Nephron progenitor cell (in vitro differentiated cells): ENCODE measurements around the gene SERINC3.
A peak's percentile ranks its signal among the peaks of the same experiment; 100 is the strongest.

ENCODE experiments used
- DNase-seq: peaks from one replicate; pipeline ENCODE4 v3.0.0; 2021
- H3K27ac Mint-ChIP-seq: 2 replicates; pipeline ENCODE4 v1.8.0; 2021; ENCODE audit warnings: mild to moderate bottlenecking, moderate library complexity, mixed read lengths
- H3K27me3 Mint-ChIP-seq: 2 replicates; pipeline ENCODE4 v1.8.0; 2021; ENCODE audit warnings: mild to moderate bottlenecking, low read depth, mixed read lengths; ENCODE audit not compliant: poor library complexity
- H3K36me3 Mint-ChIP-seq: 2 replicates; pipeline ENCODE4 v1.8.0; 2021; ENCODE audit warnings: low read depth, mixed read lengths
- H3K4me1 Mint-ChIP-seq: 2 replicates; pipeline ENCODE4 v1.8.0; 2021; ENCODE audit warnings: mixed read lengths
- H3K4me3 Mint-ChIP-seq: 2 replicates; pipeline ENCODE4 v1.8.0; 2021; ENCODE audit warnings: mild to moderate bottlenecking, moderate library complexity, mixed read lengths
- H3K9me3 Mint-ChIP-seq: 2 replicates; pipeline ENCODE4 v1.8.0; 2021; ENCODE audit warnings: mild to moderate bottlenecking, moderate library complexity, mixed read lengths
- CTCF ChIP-seq: fragments of 200-600 bp; sonication (generic); IDR thresholded peaks from 2 replicates; pipeline ENCODE4 v1.5.0; 2021; ENCODE audit warnings: antibody characterized with exemption

SERINC3 gene

GRCh38 chr20:44504402-44505307, 17.2 kb downstream of the SERINC3 start:
- no peaks in the 10 kb centered on the region for H3K27me3 Mint-ChIP-seq
- TF ChIP-seq CTCF, result no peak
- no peaks in the 10 kb centered on the region for H3K9me3 Mint-ChIP-seq
- no peak overlapping the region for H3K4me3 Mint-ChIP-seq
- DNase-seq, result no peak
- no peak overlapping the region for H3K27ac Mint-ChIP-seq
- H3K4me1 Mint-ChIP-seq, result no peaks in the 10 kb centered on the region
- H3K36me3 Mint-ChIP-seq, result peaks cover 59% of the 10 kb centered on the region

DNA sequence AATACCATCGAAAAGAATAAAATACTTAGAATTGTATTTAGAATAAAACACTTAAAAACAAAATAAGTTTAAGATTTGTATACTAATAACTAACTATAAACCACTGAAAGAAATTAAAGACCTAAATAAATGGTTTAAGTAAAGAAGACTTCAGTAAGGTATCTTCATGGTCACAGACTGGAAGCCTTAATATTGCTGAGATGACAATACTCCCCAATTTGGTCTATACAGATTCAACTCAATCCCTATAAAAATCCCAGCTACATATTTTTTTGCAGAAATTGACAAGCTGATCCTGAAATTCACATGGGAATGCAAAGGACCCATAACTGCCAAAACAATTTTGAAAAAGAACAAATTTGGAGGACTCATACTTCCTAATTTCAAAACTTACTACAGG, 18.9 kb downstream of the SERINC3 start:
- TF ChIP-seq CTCF, result no peak

DNA sequence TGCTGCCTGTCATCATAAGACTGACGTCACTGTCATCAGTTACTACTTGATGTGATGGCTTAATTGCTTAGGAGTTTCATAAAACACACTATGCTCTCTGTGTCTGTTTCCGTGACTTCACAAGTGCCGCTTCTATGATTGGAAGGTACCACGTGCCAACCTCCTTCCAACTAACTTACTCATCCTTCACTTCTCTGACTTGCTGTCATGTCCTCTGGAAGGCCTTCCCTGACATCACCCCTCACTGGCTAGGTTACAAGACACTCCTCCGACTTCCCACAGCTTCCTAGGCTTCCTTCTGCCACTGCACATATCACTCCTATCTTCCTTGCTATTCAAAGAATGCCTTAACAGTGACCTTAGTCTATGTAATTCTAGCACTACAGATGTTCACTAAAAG, 20.4 kb downstream of the SERINC3 start:
- Mint-ChIP-seq H3K27me3 (no peaks in the 10 kb centered on the region), H3K27ac (peak overlapping the region; percentile 0), H3K36me3 (peaks cover 56% of the 10 kb centered on the region)

More for the DNA sequence above, 18.9 kb downstream of the SERINC3 start:
- DNase-seq, result no peak
- no peaks in the 10 kb centered on the region for H3K9me3 Mint-ChIP-seq
- H3K4me1 Mint-ChIP-seq, result no peaks in the 10 kb centered on the region
- no peak overlapping the region for H3K4me3 Mint-ChIP-seq
- H3K27me3 Mint-ChIP-seq, result no peaks in the 10 kb centered on the region
- no peak overlapping the region for H3K27ac Mint-ChIP-seq
- H3K36me3 Mint-ChIP-seq, result peaks cover 58% of the 10 kb centered on the region

GRCh38 chr20:44500221-44500620, 21.6 kb downstream of the SERINC3 start:
- no peak overlapping the region for H3K4me3 Mint-ChIP-seq

More for the DNA sequence above, 20.4 kb downstream of the SERINC3 start:
- no peak overlapping the region for H3K4me3 Mint-ChIP-seq
- H3K9me3 Mint-ChIP-seq, result no peaks in the 10 kb centered on the region
- no peaks in the 10 kb centered on the region for H3K4me1 Mint-ChIP-seq
- no peak for DNase-seq
- no peak for TF ChIP-seq CTCF

DNA sequence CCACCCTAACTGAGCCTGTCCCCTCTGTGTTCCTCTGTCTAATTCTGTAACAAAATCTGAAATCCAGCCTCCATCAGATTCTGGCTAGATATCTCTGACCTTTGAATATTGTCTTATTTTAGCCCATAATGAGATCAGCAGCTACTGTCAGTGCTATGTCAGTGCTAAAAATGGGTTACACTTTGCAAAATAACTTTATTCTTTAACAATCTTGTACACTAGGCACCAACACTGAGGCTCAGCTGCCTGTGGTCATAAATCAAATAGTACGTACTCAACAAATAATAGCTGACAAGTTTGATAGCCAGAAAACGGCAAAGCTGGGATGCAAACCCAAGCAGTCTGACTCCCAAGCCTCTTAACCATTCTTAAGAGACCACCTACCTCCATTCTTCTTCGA, 24.1 kb downstream of the SERINC3 start:
- H3K9me3 Mint-ChIP-seq, result no peaks in the 10 kb centered on the region
- peaks cover 63% of the 10 kb centered on the region for H3K36me3 Mint-ChIP-seq
- H3K4me3 Mint-ChIP-seq, result no peak overlapping the region
- no peak for DNase-seq
- no peak for TF ChIP-seq CTCF
- H3K27me3 Mint-ChIP-seq, result no peaks in the 10 kb centered on the region
- H3K4me1 Mint-ChIP-seq, result no peaks in the 10 kb centered on the region
- peak overlapping the region; percentile 33 for H3K27ac Mint-ChIP-seq

More at GRCh38 chr20:44500221-44500620, 21.6 kb downstream of the SERINC3 start:
- no peaks in the 10 kb centered on the region for H3K27me3 Mint-ChIP-seq
- no peaks in the 10 kb centered on the region for H3K4me1 Mint-ChIP-seq
- no peak for TF ChIP-seq CTCF
- peaks cover 62% of the 10 kb centered on the region for H3K36me3 Mint-ChIP-seq
- no peaks in the 10 kb centered on the region for H3K9me3 Mint-ChIP-seq
- no peak for DNase-seq
- H3K27ac Mint-ChIP-seq, result no peak overlapping the region

DNA sequence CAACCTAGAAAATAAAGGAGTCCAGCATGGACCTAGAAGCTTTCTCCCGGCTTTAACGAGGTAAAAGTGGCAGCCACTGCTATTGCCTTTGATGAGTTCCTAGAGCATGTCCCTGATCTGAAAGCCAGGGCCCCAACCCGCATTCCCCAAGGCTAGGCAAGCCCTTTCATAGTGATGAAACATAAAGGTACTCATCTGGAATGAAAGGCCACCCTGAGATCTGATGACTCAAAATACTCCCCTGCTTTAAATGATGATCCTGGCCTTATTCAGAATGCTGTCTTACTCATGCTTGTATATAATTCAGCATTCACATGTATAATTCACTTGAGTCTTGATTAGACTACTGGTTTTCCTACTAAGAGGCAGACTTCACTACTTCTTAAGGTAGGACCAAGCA, 24.9 kb downstream of the SERINC3 start:
- Mint-ChIP-seq H3K4me1 (no peaks in the 10 kb centered on the region), H3K27ac (no peak overlapping the region), H3K9me3 (no peaks in the 10 kb centered on the region), H3K36me3 (peaks cover 64% of the 10 kb centered on the region), H3K4me3 (no peak overlapping the region), H3K27me3 (no peaks in the 10 kb centered on the region)
- no peak for DNase-seq
- TF ChIP-seq CTCF, result no peak
